Measurements from ENCODE around the gene CELF4. TPM values are rescaled to one million over a fixed set of nuclear protein-coding genes. Genes with fewer than 3 reads are reported as not detected.

The CELF4 gene
- total and polyA plus RNA-seq, 2 donors (not counting 1 experiment from before 2014, with no cell fraction given), result 0.17 TPM; not detected in 1

DNA sequence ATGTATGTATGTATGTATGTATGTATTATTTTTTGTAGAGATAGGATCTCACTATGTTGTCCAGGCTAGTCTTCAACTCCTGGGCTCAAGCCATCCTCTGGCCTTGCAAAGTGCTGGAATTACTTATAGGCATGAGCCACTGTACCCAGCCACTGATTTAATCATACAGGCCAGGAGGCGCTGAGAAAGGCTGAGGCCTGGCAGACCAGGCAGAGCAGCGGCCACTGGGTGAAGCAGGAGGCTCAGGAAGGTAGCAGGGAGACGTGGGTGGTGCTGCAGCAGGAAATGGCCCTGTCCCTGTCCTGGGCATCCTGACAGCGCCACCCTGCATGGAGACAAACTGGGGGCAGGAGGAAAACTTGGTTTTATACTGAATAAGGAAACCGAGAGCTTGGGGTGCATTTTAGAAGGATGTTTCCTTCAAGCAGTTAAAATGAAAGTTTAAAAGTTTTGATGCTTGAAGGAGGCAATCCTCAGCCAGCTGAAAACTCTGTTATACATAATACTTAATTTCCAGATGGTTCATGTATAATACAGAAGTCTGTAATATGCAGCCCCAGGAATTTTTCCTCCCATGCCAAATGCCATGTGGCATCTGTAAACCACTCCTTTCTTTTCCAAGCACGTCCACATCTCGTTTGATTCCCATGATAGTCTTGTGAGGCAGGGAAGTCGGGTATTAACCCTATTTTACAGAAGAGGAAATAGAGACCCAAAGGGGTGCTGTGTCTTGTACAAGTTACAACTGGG lies 182.4 kb downstream of the CELF4 start:
- Histone ChIP-seq H3K9ac (ENCODE audit: insufficient read depth, low read length) (no peak overlapping the region), H3K36me3 (ENCODE audit: control insufficient read depth, insufficient read depth, low read length) (no peaks in the 10 kb centered on the region), H3K4me3 (replicated peaks in 1 of 4; ENCODE audit: control extremely low read depth in 1 of 4, insufficient read depth in 1 of 4, low read depth in 3 of 4, low read length in 4 of 4) (no peak overlapping the region), H3K79me2 (ENCODE audit: control insufficient read depth, insufficient read depth, low read length) (no peaks in the 10 kb centered on the region), H3K27me3 (ENCODE audit: control insufficient read depth, insufficient read depth, low read length) (peaks cover 3% of the 10 kb centered on the region), H3K4me2 (ENCODE audit: extremely low read depth, insufficient read depth, low read length) (no peak overlapping the region), H3K27ac (ENCODE audit: insufficient read depth, low read length) (no peak overlapping the region), H3K4me1 (ENCODE audit: control insufficient read depth, extremely low read depth, insufficient read depth, low read length) (no peaks in the 10 kb centered on the region), H2AFZ (ENCODE audit: low read length) (no peak overlapping the region), H3K9me3 (ENCODE audit: control insufficient read depth, insufficient read depth, low read depth, low read length) (no peaks in the 10 kb centered on the region), H4K20me1 (ENCODE audit: control insufficient read depth, extremely low read depth, insufficient read depth, low read length) (no peaks in the 10 kb centered on the region)
- no peak for TF ChIP-seq EZH2 (IDR thresholded peaks at IDR 0.05; ENCODE audit: low read length, missing control alignments)
- no peak for TF ChIP-seq CTCF (conservative IDR thresholded peaks at IDR 0.05 in 1 of 2, IDR thresholded peaks at IDR 0.05 in 1 of 2; ENCODE audit: low read depth in 1 of 2, low read length in 2 of 2)
- no peak for DNase-seq (ENCODE audit: low read depth in 2 of 2)

- no peak for DNase-seq (ENCODE audit: low read depth in 2 of 2)
- H3K27ac ChIP-seq (ENCODE audit: insufficient read depth, low read length), result no peak overlapping the region
- no peak overlapping the region for H3K4me3 ChIP-seq (replicated peaks in 1 of 4; ENCODE audit: control extremely low read depth in 1 of 4, insufficient read depth in 1 of 4, low read depth in 3 of 4, low read length in 4 of 4)
- H3K4me2 ChIP-seq (ENCODE audit: extremely low read depth, insufficient read depth, low read length), result no peak overlapping the region
- no peak overlapping the region for H3K9ac ChIP-seq (ENCODE audit: insufficient read depth, low read length)
- no peaks in the 10 kb centered on the region for H3K9me3 ChIP-seq (ENCODE audit: control insufficient read depth, insufficient read depth, low read depth, low read length)
- H3K36me3 ChIP-seq (ENCODE audit: control insufficient read depth, insufficient read depth, low read length), result no peaks in the 10 kb centered on the region
- H4K20me1 ChIP-seq (ENCODE audit: control insufficient read depth, extremely low read depth, insufficient read depth, low read length), result no peaks in the 10 kb centered on the region
- H3K27me3 ChIP-seq (ENCODE audit: control insufficient read depth, insufficient read depth, low read length), result peaks cover 3% of the 10 kb centered on the region
- no peak for TF ChIP-seq CTCF (conservative IDR thresholded peaks at IDR 0.05 in 1 of 2, IDR thresholded peaks at IDR 0.05 in 1 of 2; ENCODE audit: low read depth in 1 of 2, low read length in 2 of 2)
- TF ChIP-seq EZH2 (IDR thresholded peaks at IDR 0.05; ENCODE audit: low read length, missing control alignments), result no peak
- no peak overlapping the region for H2AFZ ChIP-seq (ENCODE audit: low read length)
- no peaks in the 10 kb centered on the region for H3K79me2 ChIP-seq (ENCODE audit: control insufficient read depth, insufficient read depth, low read length)
- H3K4me1 ChIP-seq (ENCODE audit: control insufficient read depth, extremely low read depth, insufficient read depth, low read length), result no peaks in the 10 kb centered on the region
Measured at GRCh38 chr18:37381554-37381953, 184.0 kb downstream of the CELF4 start.

- Histone ChIP-seq H3K27ac (ENCODE audit: insufficient read depth, low read length) (no peak overlapping the region), H3K9me3 (ENCODE audit: control insufficient read depth, insufficient read depth, low read depth, low read length) (no peaks in the 10 kb centered on the region), H3K9ac (ENCODE audit: insufficient read depth, low read length) (no peak overlapping the region), H4K20me1 (ENCODE audit: control insufficient read depth, extremely low read depth, insufficient read depth, low read length) (no peaks in the 10 kb centered on the region), H3K4me2 (ENCODE audit: extremely low read depth, insufficient read depth, low read length) (no peak overlapping the region), H2AFZ (ENCODE audit: low read length) (no peak overlapping the region), H3K79me2 (ENCODE audit: control insufficient read depth, insufficient read depth, low read length) (no peaks in the 10 kb centered on the region), H3K27me3 (ENCODE audit: control insufficient read depth, insufficient read depth, low read length) (peaks cover 3% of the 10 kb centered on the region), H3K4me1 (ENCODE audit: control insufficient read depth, extremely low read depth, insufficient read depth, low read length) (no peaks in the 10 kb centered on the region), H3K36me3 (ENCODE audit: control insufficient read depth, insufficient read depth, low read length) (no peaks in the 10 kb centered on the region), H3K4me3 (replicated peaks in 1 of 4; ENCODE audit: control extremely low read depth in 1 of 4, insufficient read depth in 1 of 4, low read depth in 3 of 4, low read length in 4 of 4) (no peak overlapping the region)
- DNase-seq (ENCODE audit: low read depth in 2 of 2), result no peak
- TF ChIP-seq EZH2 (IDR thresholded peaks at IDR 0.05; ENCODE audit: low read length, missing control alignments), result no peak
- no peak for TF ChIP-seq CTCF (conservative IDR thresholded peaks at IDR 0.05 in 1 of 2, IDR thresholded peaks at IDR 0.05 in 1 of 2; ENCODE audit: low read depth in 1 of 2, low read length in 2 of 2)
Measured at GRCh38 chr18:37380546-37381110, 185.0 kb downstream of the CELF4 start.
